HG02885 (cell line): Measurements from ENCODE around the gene DRAM2.

Source experiments
- ATAC-seq: cut with Tn5 transposase; IDR thresholded peaks from one replicate; pipeline ENCODE4 v1.9.1; 2021; ENCODE audit warnings: mild to moderate bottlenecking; ENCODE audit not compliant: unreplicated experiment, poor library complexity

The DRAM2 gene

DNA sequence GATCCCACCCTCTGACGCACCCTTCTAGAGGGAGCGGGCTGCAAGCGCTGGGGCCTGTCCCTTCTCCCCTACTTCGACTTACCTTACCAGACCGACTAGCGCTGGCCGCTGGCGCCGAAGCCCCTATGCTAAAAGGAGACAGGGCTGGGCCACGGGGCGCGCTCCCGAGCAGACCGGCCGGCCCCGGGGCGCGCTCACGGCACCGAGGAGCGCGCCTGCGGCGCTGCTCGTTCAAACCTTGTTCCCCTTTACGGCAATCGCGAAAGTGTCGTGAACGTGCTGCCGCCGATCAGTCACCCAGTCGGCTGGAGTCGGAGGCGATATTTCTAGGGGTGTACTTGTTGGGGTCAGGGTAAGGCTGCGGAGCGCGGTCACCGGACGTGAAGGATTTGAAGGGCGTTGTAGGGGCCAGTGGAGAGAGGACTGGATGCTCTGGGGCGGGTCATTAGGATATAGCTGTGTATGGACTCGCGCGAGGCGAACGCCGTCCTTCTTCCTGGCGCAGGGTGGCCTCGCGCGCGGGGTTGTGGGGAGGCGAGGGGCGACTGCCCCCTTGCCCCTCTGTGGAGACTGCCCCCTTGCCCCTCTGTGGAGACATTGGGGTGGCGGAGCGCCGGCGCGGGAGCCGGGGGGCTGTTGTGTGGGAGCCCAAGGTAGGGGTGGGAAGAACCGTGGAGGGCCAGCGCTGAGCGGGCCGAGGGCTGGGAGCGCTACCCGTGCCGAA, at the start of gene DRAM2, which contains the start of gene CEPT1:
Gene DRAM2, minus strand, starts transcription at position 138 of the 724 bp plus-strand sequence. CDS start 8,539 bp downstream, outside the sequence.
Gene CEPT1, plus strand, starts transcription at position 268 of the 724 bp plus-strand sequence. CDS start 7,492 bp downstream, outside the sequence.
- peak; percentile 68 for ATAC-seq

DNA sequence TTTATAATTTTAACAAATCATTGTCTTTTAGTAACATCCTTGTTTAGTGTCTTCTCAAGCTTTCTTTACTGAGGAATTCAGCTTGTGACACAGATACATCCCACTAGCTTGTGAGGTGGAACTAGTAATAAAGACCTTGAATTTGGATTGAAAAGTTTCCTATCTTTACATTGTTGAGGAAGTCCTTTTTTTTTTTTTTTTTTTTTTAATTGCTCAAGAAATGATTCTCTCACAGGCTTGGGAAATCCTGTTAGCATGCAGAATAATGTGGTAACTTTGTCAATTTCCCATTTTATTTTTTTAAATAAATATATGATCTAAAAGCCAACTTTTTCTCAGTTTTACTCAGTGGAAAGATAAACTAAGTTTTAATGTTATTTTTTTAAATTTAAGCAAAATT, 44.8 kb upstream of the DRAM2 start:
- ATAC-seq: no peak

DNA sequence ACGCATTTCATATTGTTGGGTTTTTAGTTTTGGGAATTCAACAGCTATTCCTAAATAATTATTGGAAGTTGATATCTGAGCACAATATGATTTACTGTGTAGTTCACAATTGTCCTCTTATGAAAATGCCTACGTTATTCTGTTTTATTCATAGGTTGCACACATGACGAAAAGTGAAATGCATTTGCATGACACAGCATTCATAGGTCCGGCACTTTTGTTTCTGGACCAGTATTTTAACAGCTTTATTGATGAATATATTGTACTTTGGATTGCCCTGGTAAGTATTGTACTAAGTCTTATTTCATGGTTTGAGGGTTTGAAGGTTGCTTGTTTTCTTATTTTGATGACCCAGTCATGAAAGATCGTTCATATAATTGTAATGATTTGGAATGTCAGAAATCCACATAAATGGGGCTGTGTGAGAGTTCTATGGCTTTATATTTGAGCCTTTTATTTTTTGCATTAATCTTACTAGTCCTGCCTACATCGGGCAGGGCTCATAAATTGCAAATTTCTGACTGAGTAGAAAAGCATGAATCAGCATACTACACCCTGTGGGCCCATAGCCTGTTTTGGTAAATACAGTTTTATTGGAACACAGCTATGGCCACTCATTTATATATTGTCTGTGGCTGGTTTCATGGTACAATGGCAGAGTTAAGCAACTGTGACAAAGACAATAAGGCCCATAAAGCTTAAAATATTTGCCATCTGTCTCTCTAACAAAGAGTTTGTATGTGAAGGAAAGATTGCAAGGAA, 43.6 kb upstream of the DRAM2 start:
- ATAC-seq: no peak

DNA sequence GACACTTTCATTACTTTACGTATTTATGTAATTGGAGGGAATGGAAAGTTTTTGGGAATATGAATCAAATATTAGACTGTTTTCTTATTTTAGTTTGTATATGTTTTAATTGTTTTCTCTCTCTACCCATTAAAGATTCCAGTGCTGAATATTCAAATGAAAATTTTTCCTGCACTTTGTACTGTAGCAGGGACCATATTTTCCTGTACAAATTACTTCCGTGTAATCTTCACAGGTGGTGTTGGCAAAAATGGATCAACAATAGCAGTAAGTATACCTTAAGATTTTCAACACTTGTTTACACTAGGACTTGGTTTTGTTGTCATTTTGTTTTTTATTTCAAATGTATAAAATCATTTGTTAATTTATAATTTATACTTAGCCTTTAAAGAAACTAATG, 42.2 kb upstream of the DRAM2 start:
- ATAC-seq: no peak

DNA sequence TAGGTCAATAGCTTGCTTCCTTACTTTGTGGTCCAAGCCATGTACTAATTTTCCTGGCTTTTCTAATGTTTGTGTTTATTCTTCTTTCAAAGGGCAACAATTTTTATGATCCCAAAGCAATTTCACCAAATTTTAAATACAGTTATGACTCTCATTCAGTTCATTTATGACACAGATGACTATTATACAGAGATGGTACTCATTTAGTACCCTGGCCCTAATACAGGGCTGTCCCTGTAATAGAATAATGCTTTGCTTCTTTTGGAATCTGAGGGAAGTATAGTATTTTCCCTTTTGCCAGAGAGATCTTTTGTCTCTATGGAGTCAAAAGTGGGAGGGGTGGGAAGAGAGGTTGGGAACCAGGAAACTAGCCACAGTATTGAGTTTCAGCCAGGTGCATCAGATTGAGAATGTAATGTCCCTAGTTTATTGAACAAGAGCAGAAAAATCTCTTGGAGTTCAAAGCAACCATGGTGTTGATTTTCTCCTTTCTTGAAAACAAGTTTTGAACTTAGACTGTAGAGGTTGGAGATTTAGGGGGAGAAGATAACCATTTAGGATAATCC, 40.2 kb upstream of the DRAM2 start:
- no peak for ATAC-seq

DNA sequence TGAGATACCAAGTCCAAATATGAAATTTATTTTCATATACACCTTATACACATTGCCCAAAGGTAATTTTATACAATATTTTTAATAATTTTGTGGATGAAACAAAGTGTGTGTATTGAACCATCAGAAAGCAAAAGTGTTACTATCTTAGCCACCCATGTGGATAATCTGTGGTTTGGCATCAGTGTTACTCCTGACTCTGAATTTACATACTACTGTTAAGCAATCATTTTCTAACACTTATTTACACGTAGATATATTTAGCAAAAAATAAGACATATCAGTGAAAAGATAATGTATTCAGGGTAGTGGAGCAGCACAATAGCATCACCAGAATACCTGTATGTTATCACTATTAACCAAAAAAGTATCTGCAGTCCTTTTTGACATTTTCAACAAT, 36.8 kb upstream of the DRAM2 start:
- ATAC-seq: no peak

DNA sequence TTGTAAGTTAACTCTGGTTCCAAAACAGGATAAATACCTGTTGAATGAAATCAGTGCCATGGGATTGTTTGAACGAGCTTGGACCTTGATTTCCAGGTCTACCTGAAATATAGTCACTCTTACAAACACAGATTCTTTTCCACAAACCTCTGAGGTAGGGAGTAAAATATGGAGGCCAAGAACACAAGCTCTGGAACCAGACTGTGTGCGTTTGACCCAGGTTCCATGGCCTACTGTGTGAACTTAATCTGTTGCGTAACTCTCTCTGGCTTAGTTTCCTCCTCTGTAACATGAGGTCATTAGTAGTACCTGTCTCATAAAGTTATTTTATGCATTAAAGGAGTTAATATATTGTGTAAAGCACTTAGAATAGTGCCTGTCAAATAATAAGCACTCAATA, 35.5 kb upstream of the DRAM2 start:
- ATAC-seq: no peak

DNA sequence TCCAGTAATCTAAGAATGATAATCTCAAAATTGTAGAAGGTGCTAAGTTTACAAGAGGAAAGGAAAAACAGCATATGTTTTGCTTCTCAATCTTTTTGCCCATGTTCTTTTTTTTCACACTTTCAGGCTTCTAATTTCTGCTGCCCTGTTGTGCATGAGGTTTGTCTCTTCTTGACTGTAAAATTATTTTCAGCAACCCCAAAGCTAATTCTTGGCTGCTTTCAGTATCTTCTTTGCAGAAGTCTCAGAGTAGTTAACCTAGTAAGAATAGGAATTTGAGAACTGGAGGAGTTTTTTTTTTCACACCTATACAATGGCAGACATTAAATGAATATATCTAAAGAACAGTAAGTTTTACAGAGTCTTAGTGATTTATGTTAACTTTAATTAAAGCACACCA, 34.2 kb upstream of the DRAM2 start:
- no peak for ATAC-seq

DNA sequence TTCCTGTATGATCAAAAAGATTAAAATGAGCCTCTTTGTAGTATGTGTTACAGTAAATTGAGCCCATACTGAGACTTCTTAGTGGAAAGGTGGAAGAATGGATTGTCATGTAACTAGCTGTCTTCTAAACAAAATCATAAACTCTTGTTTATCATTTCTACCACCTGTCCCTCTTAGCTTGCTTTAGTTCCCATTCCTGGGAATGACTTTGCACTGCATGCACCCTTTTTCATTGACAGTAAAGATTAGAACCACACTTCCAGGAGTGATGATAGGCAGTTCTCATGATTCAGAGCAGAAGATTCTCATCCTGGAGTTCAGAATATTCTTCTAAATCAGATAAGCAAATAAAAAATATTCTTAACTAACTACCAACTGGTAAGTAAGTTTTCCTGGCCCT, 32.6 kb upstream of the DRAM2 start:
- no peak for ATAC-seq

DNA sequence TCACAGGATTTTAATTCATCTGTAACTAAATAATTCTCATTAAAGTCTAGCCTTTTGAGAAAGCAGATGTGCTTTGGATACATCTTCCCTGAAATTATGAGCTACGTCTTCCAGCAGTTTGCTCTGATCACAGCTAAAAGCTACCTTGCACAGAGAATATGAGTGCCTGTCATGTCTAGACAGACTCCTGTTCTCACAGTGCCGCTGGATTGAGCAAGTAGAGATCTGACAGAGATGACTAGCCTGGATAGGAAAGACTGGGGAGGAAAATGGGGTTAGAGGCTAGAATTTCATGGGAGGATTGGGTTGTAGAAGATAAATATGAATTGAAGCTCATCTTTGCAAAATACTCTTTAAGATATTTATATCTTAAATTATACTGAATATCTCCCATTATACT, 24.3 kb upstream of the DRAM2 start:
- no peak for ATAC-seq

DNA sequence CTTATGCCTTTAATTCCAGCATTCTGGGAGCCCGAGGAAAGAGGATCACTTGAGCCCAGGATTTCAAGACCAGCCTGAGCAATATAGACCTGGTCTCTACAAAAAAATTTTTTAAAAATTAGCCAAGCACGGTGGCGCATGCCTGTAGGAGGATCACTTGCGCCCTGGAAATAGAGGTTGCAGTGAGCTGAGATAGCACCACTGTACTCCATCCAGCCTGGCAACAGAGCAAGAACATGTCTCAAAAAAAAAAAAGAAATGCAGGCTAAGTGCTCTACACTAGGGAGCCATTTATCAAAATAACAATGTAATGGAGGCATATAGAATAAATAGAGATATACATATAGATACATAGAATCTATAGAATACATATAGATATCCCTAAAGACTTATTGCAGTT, 23.5 kb upstream of the DRAM2 start:
- ATAC-seq: no peak

DNA sequence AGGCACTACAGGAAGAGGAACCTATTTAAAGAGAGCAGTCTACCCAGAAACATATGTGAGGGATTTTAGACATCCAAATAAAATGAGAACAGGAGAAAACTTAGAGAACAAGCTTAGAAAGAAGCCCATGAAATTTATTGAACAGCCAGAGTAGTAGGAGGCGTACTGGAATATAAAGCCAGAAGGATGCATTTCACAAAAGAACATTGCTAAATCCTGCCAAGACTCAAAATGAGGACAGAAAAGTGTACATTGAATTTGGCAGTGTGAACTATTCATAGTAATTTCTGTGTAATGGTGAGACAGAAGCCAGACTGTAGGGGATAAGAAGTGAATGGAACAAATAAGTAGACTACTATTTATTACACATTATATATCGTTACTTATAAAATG, 22.6 kb upstream of the DRAM2 start:
- ATAC-seq: no peak

DNA sequence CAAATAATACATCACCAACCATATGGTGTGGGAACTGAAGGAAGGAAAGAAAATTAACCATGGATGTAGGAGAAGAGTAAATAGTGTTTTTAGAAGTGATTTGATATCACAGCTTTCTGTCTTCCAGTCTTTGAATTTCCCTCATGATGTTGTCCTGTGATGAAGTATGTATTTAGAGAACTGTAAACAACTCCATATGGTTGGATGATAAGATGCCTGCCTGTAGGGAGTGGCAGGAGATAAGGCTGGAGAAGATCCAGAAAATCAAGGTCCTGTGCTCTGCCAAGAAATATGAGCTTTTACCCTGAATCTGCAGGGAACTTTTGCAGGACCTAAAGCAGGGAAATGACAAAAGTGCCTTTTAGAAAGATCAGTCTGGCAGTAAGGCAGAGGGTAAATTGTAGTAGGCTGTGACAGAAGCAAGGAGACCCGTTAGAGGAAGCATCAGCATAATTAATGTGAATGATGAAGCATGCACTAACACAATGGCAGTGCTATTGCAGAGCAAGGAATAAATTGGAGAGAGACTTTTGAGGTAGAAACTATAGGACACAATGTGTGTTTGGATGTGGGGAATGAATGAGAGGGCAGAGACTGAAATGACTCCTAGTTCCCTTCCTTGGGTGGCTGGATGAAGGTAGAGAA, 22.1 kb upstream of the DRAM2 start:
- no peak for ATAC-seq

DNA sequence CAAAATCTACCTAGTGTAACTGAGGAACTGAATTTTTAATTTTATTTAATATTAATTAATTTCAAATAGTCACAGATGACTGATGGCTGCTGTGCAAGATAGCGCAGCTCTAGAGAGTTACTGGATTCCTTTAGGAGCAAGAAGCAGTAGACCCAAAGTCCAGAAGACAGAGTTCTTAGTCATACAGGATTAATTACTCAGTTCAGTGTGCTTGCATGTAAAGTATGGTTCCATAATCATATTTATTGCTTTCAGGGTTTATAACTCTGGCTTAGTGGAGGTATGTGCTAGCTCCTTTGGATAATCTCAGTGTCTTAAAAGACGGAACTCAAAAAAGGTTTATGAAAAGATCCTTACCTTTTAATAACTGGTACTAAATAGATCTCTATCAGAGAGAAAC, 17.5 kb upstream of the DRAM2 start:
- ATAC-seq: no peak

DNA sequence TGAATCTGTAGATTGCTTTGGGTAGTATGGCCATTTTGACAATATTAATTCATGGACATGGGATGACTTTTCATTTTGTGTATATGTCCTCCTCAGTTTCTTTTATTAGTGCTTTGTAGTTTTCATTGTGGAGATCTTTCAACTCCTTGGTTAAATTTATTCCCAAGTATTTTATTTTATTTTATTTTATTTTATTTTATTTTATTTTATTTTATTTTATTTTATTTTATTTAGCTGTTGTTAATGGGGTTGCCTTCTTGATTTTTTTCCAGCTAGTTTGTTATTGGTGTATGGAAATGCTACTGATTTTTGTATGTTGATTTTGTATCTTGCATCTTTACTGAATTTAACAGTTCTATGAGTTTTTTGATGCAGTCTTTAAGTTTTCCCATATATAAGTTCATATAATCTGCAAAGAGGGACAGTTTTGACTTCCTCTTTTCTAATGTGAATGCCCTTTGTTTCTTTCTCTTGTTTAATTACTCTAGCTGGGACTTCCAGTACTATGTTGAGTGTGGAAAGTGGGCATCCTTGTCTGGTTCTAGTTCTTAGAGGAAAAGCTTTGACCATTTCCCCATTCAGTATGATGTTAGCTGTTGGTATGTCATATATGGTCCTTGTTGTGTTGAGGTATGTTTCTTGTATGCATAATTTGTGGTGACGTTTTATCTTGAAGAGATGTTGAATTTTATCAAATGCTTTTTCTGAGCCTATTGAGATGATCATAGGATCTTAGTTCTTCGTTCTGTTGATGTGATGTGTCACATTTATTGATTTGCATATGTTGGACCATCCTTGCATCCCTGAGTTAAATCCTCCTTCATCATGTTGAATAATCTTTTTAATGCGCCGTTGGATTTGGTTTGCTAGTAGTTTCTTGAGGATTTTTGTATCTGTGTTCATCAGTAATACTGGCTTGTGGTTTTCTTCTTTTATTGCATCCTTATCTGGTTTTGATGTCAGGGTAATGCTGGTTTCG, 14.4 kb upstream of the DRAM2 start:
- no peak for ATAC-seq

DNA sequence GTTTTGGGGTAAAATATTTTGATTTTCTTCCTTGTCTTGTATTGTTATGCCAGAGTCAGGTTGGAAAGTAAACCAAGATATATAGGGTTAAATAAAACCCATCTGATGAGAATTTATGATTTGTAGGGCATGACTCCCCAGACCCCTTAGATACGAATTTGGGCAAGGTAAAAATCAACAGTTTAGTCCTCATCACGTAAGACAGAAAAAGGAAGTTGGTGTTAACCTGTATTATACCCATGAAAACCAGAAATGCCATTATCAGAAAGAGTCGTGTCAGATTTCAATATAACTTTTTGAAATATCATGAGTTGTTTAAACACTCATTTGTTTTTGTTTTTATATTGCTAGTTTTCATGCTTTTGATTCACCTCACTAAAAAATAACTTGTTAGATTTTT, 11.9 kb upstream of the DRAM2 start:
- no peak for ATAC-seq

DNA sequence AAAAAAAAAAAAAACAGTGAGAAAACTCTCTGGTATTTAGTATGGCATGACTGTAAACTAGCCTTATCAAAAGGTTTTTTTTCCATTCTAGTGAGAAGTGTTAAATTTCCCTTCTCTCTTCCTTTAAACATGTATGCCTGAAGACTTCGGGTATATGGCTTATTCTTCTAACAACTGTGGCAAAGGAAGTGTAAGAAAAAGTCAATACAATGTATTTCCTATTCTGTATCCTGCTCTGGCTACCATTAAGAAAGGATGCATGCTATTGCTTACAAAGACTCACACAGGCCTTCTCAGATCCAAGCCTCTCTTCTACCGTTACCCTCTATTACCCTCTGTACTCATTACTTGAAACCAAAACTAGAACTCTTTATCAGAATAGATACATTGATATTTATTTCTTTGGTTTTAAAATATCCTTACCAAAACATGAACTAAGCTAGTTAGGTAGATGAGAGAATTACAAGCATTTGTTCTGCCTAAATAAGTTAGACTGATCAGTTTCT, 8.5 kb upstream of the DRAM2 start:
- ATAC-seq: peak; percentile 51

DNA sequence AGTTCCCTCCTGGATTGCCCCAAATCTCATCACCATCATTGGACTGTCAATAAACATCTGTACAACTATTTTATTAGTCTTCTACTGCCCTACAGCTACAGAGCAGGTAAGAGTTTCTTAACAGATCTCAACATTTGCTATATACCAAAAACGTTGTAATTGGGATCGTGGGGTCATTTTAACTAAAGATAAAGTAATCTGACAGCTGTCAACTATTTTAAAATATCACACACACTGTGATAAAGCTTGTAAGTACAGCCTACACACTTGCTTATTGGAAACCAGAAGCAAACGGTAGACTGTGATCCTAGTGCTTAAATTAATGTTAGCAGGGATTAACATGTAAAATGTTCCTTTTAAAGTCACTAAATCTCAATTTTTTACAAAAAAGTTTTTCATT, 8.1 kb upstream of the DRAM2 start:
- no peak for ATAC-seq

DNA sequence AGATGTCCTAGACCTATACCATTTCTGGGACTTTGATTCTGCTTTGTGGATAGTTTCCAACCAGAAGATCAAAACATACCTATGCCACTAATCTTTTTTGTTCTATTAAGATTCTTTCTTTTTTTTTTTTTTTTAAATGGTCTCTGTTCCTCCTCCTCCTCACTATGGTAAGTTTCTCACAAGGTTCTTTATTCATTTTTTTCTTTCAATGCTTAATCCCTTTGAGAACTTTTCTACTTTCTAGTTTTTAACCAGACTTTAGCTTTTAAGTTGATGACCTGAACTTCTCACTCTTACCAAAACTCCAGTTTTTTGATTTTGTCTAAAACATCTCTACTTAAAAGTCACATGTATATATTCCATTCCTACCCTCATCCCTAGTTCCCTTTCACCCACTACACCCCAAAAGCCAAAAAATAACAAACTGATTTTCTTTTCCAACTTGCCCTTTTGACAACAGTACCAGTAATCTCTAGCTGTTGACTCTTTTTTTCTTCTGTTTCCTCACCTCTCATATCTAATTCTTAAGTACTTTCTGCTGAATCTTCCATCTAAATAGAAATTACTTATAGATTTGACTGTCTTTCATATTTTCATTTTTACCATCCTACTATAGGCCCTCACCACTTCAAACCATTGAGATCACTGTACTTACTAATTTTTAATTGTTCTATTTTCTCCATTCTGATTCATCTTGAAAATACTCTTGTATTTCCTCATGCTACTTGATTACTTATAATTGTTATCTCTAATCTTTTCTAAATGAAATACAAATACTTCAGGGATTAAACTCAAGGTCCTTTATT, 6.3 kb upstream of the DRAM2 start:
- ATAC-seq: no peak
